H1 (cell line): ENCODE data around the gene AFF1. TPM values are rescaled to one million over a fixed set of nuclear protein-coding genes. Genes with fewer than 3 reads are reported as not detected.

Experiments
- BACH1 ChIP-seq: IDR thresholded peaks from 2 replicates; pipeline ENCODE4 v1.6.1; 2012; ENCODE audit warnings: low read length, improper control_type of control experiment
- CBX5 ChIP-seq: fragments of 300-800, 300-1000 bp; sonication (generic); IDR thresholded peaks from 2 replicates; pipeline ENCODE4 v1.7.1; 2016; ENCODE audit warnings: antibody characterized with exemption, low read length, low read depth
- CREB1 ChIP-seq: IDR thresholded peaks from 2 replicates; pipeline ENCODE4 v1.6.1; 2012; ENCODE audit warnings: inconsistent platforms
- JUN ChIP-seq: IDR thresholded peaks from 2 replicates; pipeline ENCODE4 v1.6.1; 2011; ENCODE audit warnings: low read depth, mild to moderate bottlenecking, improper control_type of control experiment, low read length
- PHF8 ChIP-seq: fragments of 200-600 bp; sonication (generic); conservative IDR thresholded peaks from 2 replicates; pipeline ENCODE4 v1.7.1; 2012; ENCODE audit warnings: low read depth, mild to moderate bottlenecking, inconsistent platforms, low read length, moderate library complexity
- SIX5 ChIP-seq: IDR thresholded peaks from 2 replicates; pipeline ENCODE4 v1.6.1; 2011; ENCODE audit warnings: mild to moderate bottlenecking, low read depth, low read length
- polyA plus RNA-seq, 7 experiments: library from polyadenylated mRNA; depleted of rRNA in 3 of 7; stranded (reverse) in 5 of 7; unstranded in 2 of 7; fragments of >200 nt in 5 of 7; fragments of 200-250 nt in 2 of 7; gene quantifications; 1 replicate in 5 of 7; 2 replicates in 1 of 7; 4 replicates in 1 of 7; pipeline versions ENCODE4 v1.2.1 to v1.2.3, GENCODE V29; 2011 to 2013; ENCODE audit warnings: missing spikeins in 2 of 7, mixed read lengths in 2 of 7
- total RNA-seq: library from RNA; stranded (reverse); fragmentation: NEBNext Ultra II Directional; extraction: Animal tissue kit (Norgen Biotek cat#: 25700); gene quantifications from 2 replicates; pipeline ENCODE4 v1.2.1, GENCODE V29; 2021

AFF1 gene
- total and polyA plus RNA-seq, 2 of the 8 experiments (the other 6 are each of a cell fraction or from before 2014, with no cell fraction given) = 14.8 to 85.5 TPM

DNA sequence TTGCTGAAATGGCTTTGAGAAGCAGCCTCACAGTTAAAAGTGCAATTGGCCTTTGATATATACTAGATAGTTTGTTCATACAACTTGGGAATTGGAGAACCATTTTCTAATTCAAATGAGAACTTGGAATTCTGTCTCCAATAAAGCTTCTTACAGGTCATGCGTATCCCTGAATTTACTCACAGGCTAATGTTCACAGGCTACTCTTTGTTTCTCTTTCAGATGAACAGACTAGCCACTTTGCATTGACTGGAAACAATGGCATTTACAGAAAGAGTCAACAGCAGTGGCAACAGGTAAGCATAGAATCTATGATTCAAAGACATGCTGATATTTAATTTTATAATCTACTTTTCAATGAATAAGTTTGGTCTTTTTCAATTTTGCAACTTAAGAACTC is 13.5 kb downstream of the AFF1 start (continued):
- no peak for TF ChIP-seq CBX5
- no peak for TF ChIP-seq SIX5
- TF ChIP-seq BACH1 = no peak
- no peak for TF ChIP-seq JUN
- no peak for TF ChIP-seq CREB1
- TF ChIP-seq PHF8 = no peak
